ENCODE measurements around the gene CCNB1.

GRCh38 chr5:69209602-69210001 is 42.7 kb downstream of the CCNB1 start:
- TF ChIP-seq EP300 (IDR thresholded peaks at IDR 0.05): no peak
- no peak for TF ChIP-seq CTCF (IDR thresholded peaks at IDR 0.05)
- no peak for TF ChIP-seq POLR2A (IDR thresholded peaks at IDR 0.05)
